HepG2 (cell line): ENCODE results near the gene GJA3. TPM values are rescaled to one million over a fixed set of nuclear protein-coding genes. Genes with fewer than 3 reads are reported as not detected.

Experiments
- ATAC-seq: fragments of 200-7000 bp; cut with Tn5 transposase; 3 replicates; pipeline ENCODE4 v1.9.1; 2020; ENCODE audit warnings: mild to moderate bottlenecking, moderate library complexity
- BruUV-seq: library from RNA; stranded (reverse); fragments of 400-500 nt; replicated peaks from 2 replicates; lab custom pipeline; 2021; lab: Mats Ljungman, UMichigan
- CTCF ChIA-PET: fragments of 300-600 bp; formaldehyde crosslinking; extraction: SDS; loops from one replicate; lab custom pipeline; 2021; ENCODE audit warnings: low total read pairs, inconsistent platforms, low intra/inter-chr PET ratio; lab: Yijun Ruan, JAX
- POLR2A ChIA-PET: fragments of 350-600 bp; sonication (Branson Sonifier 250); formaldehyde crosslinking; loops from one replicate; lab custom pipeline; 2020; ENCODE audit warnings: antibody characterized with exemption, inconsistent platforms; lab: Yijun Ruan, JAX
- DNase-seq: peaks from one replicate; pipeline ENCODE4 v3.0.0-alpha.2; 2015; ENCODE audit warnings: low spot score
- FAIRE-seq: peaks from 3 replicates; lab custom pipeline; 2011; peaks lifted over from hg19 to GRCh38; lab: Jason Lieb, UNC
- H2AFZ ChIP-seq: one replicate; pipeline ENCODE4 v1.6.1; 2011; ENCODE audit warnings: low read length, inconsistent platforms
- H3K27ac ChIP-seq: fragments of 300-600 bp; 3 replicates; pipeline ENCODE4 v1.8.0; 2011; ENCODE audit warnings: mixed run types, mild to moderate bottlenecking, mixed read lengths, low read length, inconsistent platforms; ENCODE audit not compliant: insufficient read depth; ENCODE audit errors: extremely low read length
- H3K27me3 ChIP-seq, 2 experiments: fragments of 200-600 bp in 1 of 2; 2 replicates in 1 of 2; 3 replicates in 1 of 2; pipeline versions ENCODE4 v1.6.0 to v1.8.0; 2011; ENCODE audit warnings: low read length in 2 of 2, mild to moderate bottlenecking in 2 of 2, moderate library complexity in 2 of 2, inconsistent platforms in 1 of 2; ENCODE audit not compliant: insufficient read depth in 2 of 2, control insufficient read depth in 1 of 2
- H3K36me3 ChIP-seq, 2 experiments: fragments of 200-600 bp in 1 of 2; replicated peaks in 1 of 2; 2 replicates in 1 of 2; 3 replicates in 1 of 2; pipeline versions ENCODE4 v1.5.1 to v1.8.0; 2011; ENCODE audit warnings: low read length in 2 of 2, inconsistent platforms in 1 of 2; ENCODE audit not compliant: insufficient read depth in 2 of 2, control insufficient read depth in 1 of 2
- H3K4me1 ChIP-seq: 2 replicates; pipeline ENCODE4 v1.5.1; 2012; ENCODE audit warnings: low read length, inconsistent platforms; ENCODE audit not compliant: insufficient read depth
- H3K4me2 ChIP-seq: 2 replicates; pipeline ENCODE4 v1.6.0; 2011; ENCODE audit warnings: low read depth, low read length, inconsistent platforms
- H3K4me3 ChIP-seq, 3 experiments: fragments of 200-600 bp in 1 of 3; sonication (generic), shearing (Covaris generic) in 1 of 3; replicated peaks in 1 of 3; 2 replicates each; pipeline ENCODE4 v1.5.1; 2011 to 2016; ENCODE audit warnings: low read length in 3 of 3, inconsistent platforms in 2 of 3, low read depth in 2 of 3, mild to moderate bottlenecking in 2 of 3, control low read depth in 1 of 3, mixed read lengths in 1 of 3; ENCODE audit not compliant: insufficient read depth in 1 of 3
- H3K79me2 ChIP-seq: one replicate; pipeline ENCODE4 v1.6.1; 2011; ENCODE audit warnings: low read length, inconsistent platforms; ENCODE audit not compliant: insufficient read depth
- H3K9ac ChIP-seq: 2 replicates; pipeline ENCODE4 v1.6.0; 2011; ENCODE audit warnings: mild to moderate bottlenecking, low read depth, low read length, inconsistent platforms; ENCODE audit not compliant: insufficient read depth
- H3K9me3 ChIP-seq: 2 replicates; pipeline ENCODE4 v1.5.1; 2012; ENCODE audit warnings: mild to moderate bottlenecking, low read length
- H4K20me1 ChIP-seq: 2 replicates; pipeline ENCODE4 v1.6.0; 2011; ENCODE audit warnings: inconsistent platforms, mild to moderate bottlenecking, low read length, moderate library complexity; ENCODE audit not compliant: insufficient read depth
- AKNA ChIP-seq: sonication (generic); formaldehyde crosslinking; IDR thresholded peaks from 2 replicates; pipeline ENCODE4 v1.4.0; 2020; ENCODE audit warnings: missing genetic modification reagents, borderline replicate concordance
- FIP1L1 ChIP-seq: fragments of 200-400 bp; formaldehyde crosslinking; IDR thresholded peaks from 2 replicates; pipeline ENCODE4 v1.6.1; 2018; ENCODE audit warnings: low read depth, mild to moderate bottlenecking, low read length, moderate library complexity, borderline replicate concordance; ENCODE audit not compliant: insufficient read depth
- IRF9 ChIP-seq: sonication (generic); formaldehyde crosslinking; IDR thresholded peaks from 2 replicates; pipeline ENCODE4 v1.8.0; 2022; ENCODE audit warnings: missing genetic modification reagents, mild to moderate bottlenecking, borderline replicate concordance
- TFE3 ChIP-seq: IDR thresholded peaks from 2 replicates; pipeline ENCODE4 v1.6.1; 2016
- ZBED4 ChIP-seq: sonication (generic); formaldehyde crosslinking; IDR thresholded peaks from 2 replicates; pipeline ENCODE4 v1.4.0; 2020; ENCODE audit warnings: missing genetic modification reagents, borderline replicate concordance
- ZFYVE20 ChIP-seq: sonication (generic); formaldehyde crosslinking; IDR thresholded peaks from 2 replicates; pipeline ENCODE4 v1.8.0; 2023; ENCODE audit warnings: low read depth, mild to moderate bottlenecking, moderate library complexity, missing genetic modification reagents, borderline replicate concordance
- ZNF383 ChIP-seq: sonication (generic); formaldehyde crosslinking; IDR thresholded peaks from 2 replicates; pipeline ENCODE4 v1.4.0; 2020; ENCODE audit warnings: missing genetic modification reagents, mild to moderate bottlenecking, borderline replicate concordance
- ZNF597 ChIP-seq: sonication (generic); formaldehyde crosslinking; IDR thresholded peaks from 2 replicates; pipeline ENCODE4 v1.5.0; 2020; ENCODE audit warnings: missing genetic modification reagents
- ZNF615 ChIP-seq: sonication (generic); formaldehyde crosslinking; IDR thresholded peaks from 2 replicates; pipeline ENCODE4 v1.5.0; 2020; ENCODE audit warnings: mild to moderate bottlenecking, missing genetic modification reagents, borderline replicate concordance
- WGBS: methylation state at CpG from one replicate; pipeline ENCODE4 v1.1.6; 2017; ENCODE audit warnings: low lambda C conversion rate; 5-methylcytosine and 5-hydroxymethylcytosine counted together
- in situ Hi-C: cut with HindIII; loops from 2 replicates; pipeline ENCODE4 v1.10.0; 2017; ENCODE audit warnings: low pct_unique_long_range_greater_than_20kb; ENCODE audit not compliant: extremely low pct_ligation_motif_present
- intact Hi-C: fragments of 100-400 bp; cut with micrococcal nuclease; formaldehyde crosslinking; loops from one replicate; pipeline ENCODE4 v1.10.0; 2022; ENCODE audit not compliant: unreplicated experiment
- polyA plus RNA-seq, 8 experiments: library from polyadenylated mRNA; depleted of rRNA in 3 of 8; stranded (reverse) in 7 of 8; unstranded in 1 of 8; fragments of >200 nt; fragmentation: Illumina TruSeq in 4 of 8; extraction: Trizol in 4 of 8; gene quantifications; 2 replicates each; pipeline versions ENCODE4 v1.2.1 to v1.2.3, GENCODE V29; 2011 to 2016; ENCODE audit warnings: low read depth in 4 of 8, missing spikeins in 1 of 8, mixed read lengths in 1 of 8; ENCODE audit not compliant: insufficient read depth in 1 of 8
- total RNA-seq, 5 experiments: library from RNA; depleted of rRNA; stranded (reverse); fragments of >200 nt; fragmentation: Illumina TruSeq; extraction: Trizol; gene quantifications; 2 replicates each; pipeline ENCODE4 v1.2.3, GENCODE V29; 2016; ENCODE audit warnings: low read depth in 1 of 5

GJA3 gene
- total and polyA plus RNA-seq, 2 of the 13 experiments (the other 11 are each of a cell fraction or from before 2014, with no cell fraction given): 0.04 TPM

GRCh38 chr13:20148501-20149183 lies 12.2 kb downstream of the GJA3 start:
- intact Hi-C loops: no loop called here
- no TSS peak for BruUV-seq
- no peak overlapping the region for H3K27ac ChIP-seq
- no peak overlapping the region for H3K4me3 ChIP-seq
- no peaks in the 10 kb centered on the region for H3K36me3 ChIP-seq
- in situ Hi-C loops: no loop called here
- no peak overlapping the region for H3K9ac ChIP-seq
- H3K27me3 ChIP-seq: peaks cover 4 to 51% of the 10 kb centered on the region in 2 experiments
- ChIA-PET CTCF (no interaction called here), POLR2A (no interaction called here)
- DNase-seq (no peak), ATAC-seq (no peak), FAIRE-seq (no peak)
- H2AFZ ChIP-seq: no peak overlapping the region
- no peaks in the 10 kb centered on the region for H3K4me1 ChIP-seq
- no peaks in the 10 kb centered on the region for H3K79me2 ChIP-seq
- no peak overlapping the region for H3K4me2 ChIP-seq
- H3K9me3 ChIP-seq: no peaks in the 10 kb centered on the region
- no peaks in the 10 kb centered on the region for H4K20me1 ChIP-seq
- 60% methylated on average over 14 of the region's 16 CpGs for WGBS
- TF ChIP-seq ZBED4 (CRISPR knock-in tag) (no peak), AKNA (CRISPR knock-in tag) (no peak), TFE3 (CRISPR knock-in tag) (no peak), IRF9 (CRISPR knock-in tag) (no peak), ZNF383 (CRISPR knock-in tag) (no peak), ZNF615 (CRISPR knock-in tag) (no peak), ZFYVE20 (no peak), ZNF597 (no peak), FIP1L1 (no peak)
